ENCODE data around the gene C20orf204.

- no peak for TF ChIP-seq CTCF (conservative IDR thresholded peaks at IDR 0.05; ENCODE audit: low read depth, low read length)
- no peak for TF ChIP-seq EZH2 (IDR thresholded peaks at IDR 0.05; ENCODE audit: low read length, unreplicated experiment)
- no peak for TF ChIP-seq EZH2phosphoT487 (IDR thresholded peaks at IDR 0.05; ENCODE audit: borderline replicate concordance, low read length)
Observed at GRCh38 chr20:64076061-64076997, 40.3 kb downstream of the C20orf204 start.

All from PC-3 (cell line).